Stomach (tissue), 4 donors: ENCODE results near the gene EPHA6.

Experiments
- POLR2A ChIP-seq, 4 donors: fragments of 450-650 bp; IDR thresholded peaks; one replicate each; pipeline ENCODE4 v1.6.1; 2016; ENCODE audit warnings: antibody characterized with exemption in 4 of 4, control low read depth in 2 of 4, mild to moderate bottlenecking in 1 of 4, moderate library complexity in 1 of 4
- TF ChIP-seq, protein P1 (sequence below), 7 experiments: fragments of 450-650 bp in 4 of 7; fragments of 200-600 bp in 3 of 7; sonication (generic) in 3 of 7; IDR thresholded peaks; one replicate each; pipeline ENCODE4 v1.5.1; 2016 to 2019; ENCODE audit warnings: antibody characterized with exemption in 7 of 7, control low read depth in 2 of 7, mild to moderate bottlenecking in 1 of 7

DNA sequence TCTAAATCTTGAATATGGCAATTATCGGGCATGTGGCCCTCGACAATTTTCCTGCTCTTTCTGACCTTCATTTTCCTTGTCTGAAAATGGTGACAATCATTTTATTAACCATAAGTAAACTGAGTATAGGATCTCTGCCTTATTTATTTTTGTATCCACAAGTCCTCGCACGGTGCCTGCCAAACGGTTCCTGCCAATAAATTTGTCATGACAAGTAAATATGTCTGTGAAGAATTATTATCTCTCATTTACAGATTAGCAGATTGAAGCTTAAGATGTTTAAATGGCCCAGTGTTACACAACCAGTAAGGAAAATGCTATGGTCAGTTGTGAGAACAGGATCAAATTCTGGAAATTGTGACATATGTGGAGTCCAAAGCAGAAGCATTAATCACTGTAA, 884.3 kb downstream of the EPHA6 start:
- TF ChIP-seq, protein P1, sequence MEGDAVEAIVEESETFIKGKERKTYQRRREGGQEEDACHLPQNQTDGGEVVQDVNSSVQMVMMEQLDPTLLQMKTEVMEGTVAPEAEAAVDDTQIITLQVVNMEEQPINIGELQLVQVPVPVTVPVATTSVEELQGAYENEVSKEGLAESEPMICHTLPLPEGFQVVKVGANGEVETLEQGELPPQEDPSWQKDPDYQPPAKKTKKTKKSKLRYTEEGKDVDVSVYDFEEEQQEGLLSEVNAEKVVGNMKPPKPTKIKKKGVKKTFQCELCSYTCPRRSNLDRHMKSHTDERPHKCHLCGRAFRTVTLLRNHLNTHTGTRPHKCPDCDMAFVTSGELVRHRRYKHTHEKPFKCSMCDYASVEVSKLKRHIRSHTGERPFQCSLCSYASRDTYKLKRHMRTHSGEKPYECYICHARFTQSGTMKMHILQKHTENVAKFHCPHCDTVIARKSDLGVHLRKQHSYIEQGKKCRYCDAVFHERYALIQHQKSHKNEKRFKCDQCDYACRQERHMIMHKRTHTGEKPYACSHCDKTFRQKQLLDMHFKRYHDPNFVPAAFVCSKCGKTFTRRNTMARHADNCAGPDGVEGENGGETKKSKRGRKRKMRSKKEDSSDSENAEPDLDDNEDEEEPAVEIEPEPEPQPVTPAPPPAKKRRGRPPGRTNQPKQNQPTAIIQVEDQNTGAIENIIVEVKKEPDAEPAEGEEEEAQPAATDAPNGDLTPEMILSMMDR (IDR thresholded peaks at IDR 0.05) = no peak
- TF ChIP-seq POLR2A (IDR thresholded peaks at IDR 0.05) = no peak
